HG03135 (cell line): ENCODE measurements around the gene B4GALNT2.
"Not testable (repeated sequence)": the region's sequence is repeated elsewhere in the genome, so short reads cannot be mapped to it uniquely, and the experiment has no call there.

Source experiments
- ATAC-seq: cut with Tn5 transposase; IDR thresholded peaks from one replicate; pipeline ENCODE4 v1.9.1; 2021; ENCODE audit warnings: mild to moderate bottlenecking, moderate library complexity; ENCODE audit not compliant: unreplicated experiment

The B4GALNT2 gene

GRCh38 chr17:49170711-49171110, 38.1 kb downstream of the B4GALNT2 start:
- not testable (repeated sequence) for ATAC-seq

GRCh38 chr17:49175978-49176377, 43.4 kb downstream of the B4GALNT2 start:
- not testable (repeated sequence) for ATAC-seq

DNA sequence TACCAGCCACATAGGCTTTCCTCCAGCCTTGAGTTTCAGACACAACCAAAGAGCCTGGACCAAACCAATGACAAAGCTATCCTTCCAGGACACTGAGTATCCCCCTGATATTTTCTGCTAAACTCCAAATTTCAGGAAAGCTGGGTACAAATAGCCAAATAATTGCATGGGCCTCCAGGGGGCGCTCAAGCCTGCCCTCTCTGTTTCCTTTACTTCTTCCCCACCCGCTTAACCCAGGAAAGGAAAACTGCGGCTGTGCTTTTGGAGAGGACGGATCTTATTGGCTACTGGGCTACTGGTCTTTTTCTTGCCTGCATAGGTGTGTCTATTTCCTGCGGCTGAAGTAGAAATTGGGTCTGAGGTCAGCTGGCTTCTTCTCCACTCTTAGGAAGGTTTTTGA, 47.7 kb downstream of the B4GALNT2 start:
- no peak for ATAC-seq

GRCh38 chr17:49180998-49181635, 48.5 kb downstream of the B4GALNT2 start:
- ATAC-seq, result no peak

DNA sequence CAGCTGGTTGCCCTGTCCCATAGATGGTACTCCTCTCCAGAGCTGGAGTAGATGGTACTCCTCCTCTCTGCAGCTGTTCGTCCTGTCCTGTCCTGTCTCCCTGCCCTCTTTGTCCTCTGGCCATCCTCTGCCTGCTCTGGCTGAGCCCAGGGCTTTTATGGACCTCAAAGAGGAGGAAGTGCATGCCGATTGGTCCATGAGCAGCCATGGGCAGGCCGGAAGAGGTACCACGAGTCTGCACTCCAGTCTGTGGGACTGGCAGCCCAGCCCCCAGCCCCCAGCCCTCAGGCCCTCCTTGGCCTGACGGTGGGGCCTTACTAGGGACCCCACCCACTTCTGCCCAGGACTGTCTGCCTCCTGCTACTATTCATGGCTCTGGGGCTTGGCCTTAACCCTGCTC, 50.8 kb downstream of the B4GALNT2 start:
- no peak for ATAC-seq

DNA sequence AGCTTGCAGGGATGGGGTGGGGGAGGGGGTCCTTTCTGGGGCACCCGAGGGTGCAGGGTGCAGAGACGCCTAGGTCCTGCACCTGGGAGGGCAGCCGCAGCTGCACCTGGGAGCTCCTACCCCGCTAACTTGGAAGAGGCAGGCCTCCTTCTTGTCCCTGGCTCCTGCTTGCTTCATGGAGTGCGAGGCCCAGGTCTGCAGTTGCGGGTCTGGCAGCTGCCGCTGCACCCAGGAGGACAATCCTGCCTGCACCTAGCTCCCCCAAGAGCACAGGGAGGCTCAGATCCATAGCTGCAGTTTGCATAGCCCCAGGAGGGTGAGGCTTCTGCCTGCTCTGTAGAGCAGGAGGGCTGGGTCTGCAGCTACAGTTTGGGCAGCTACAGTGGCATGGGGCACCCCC, 51.2 kb downstream of the B4GALNT2 start:
- ATAC-seq, result no peak

DNA sequence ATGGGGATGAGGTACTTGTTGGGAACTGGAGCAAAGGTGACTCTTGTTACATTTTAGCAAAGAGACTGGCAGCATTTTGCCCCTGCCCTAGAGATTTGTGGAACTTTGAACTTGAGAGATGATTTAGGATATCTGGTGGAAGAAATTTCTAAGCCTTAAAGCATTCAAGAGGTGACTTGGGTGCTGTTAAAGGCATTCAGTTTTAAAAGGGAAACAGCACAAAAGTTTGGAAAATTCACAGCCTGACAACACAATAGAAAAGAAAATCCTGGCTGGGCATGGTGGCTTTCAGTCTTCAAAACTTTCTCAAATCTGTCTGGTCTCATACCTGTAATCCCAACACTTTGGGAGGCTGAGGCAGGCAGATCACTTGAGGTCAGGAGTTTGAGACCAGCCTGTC, 52.0 kb downstream of the B4GALNT2 start:
- ATAC-seq, result not testable (repeated sequence)

GRCh38 chr17:49185381-49185780, 52.8 kb downstream of the B4GALNT2 start:
- ATAC-seq, result not testable (repeated sequence)

DNA sequence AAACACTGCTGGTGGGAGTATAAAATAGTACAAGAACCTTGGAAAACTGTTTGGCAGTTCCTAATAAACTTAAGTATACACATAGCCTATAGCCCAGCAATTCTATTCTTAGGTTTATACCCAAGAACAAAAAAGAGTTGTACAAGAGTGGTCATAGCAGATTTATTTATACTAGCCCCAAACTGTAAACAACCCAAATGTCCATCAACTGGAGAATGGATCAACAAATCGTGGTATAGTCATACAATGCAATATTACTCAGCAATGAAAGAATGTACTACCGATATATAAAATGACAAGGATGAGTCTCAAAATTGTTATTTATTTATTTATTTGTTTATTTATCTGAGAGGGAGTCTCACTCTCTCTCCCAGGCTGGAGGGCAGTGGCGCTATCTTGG, 54.7 kb downstream of the B4GALNT2 start:
- no peak for ATAC-seq

DNA sequence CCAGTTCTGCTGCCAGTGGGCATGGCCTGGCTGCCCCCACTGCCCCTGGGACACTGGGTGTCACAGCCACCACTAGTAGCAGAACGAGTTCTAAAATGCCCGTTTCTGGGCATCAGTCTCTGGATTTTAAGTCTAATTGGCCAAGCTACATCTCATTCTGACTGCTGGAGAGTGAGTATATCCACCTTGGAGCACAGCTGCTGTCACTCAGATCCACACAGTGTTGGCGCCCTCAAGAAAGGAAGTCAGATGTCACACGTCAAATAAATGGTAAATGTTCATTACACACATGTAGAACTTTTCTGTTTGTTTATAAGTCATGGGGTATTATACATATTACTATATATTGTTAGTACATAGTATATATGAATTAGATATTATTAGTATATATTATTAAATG, 58.4 kb downstream of the B4GALNT2 start:
- no peak for ATAC-seq

DNA sequence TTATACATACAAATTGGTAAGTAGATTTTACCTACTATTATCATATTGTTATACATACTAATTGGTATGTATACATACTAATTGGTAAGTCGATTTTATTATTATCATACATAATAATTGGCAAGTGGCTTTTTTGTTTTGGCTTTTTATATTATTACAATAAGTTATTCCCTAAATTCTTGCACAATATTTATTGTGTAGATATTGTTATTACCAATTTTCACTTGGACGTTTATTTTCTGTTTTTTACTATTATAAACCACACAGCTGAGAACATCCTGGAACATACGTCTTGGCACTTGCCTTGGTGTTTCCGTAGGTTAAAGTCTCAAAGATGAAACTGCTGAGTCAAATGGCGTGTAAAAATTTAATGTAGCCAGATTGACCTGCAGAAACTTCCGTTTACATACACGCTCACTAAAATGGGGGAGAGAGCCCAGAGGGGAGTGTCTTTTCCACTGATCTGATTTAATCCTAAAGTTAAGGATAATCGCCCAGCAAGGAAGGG, 58.9 kb downstream of the B4GALNT2 start:
- ATAC-seq, result peak; percentile 9

DNA sequence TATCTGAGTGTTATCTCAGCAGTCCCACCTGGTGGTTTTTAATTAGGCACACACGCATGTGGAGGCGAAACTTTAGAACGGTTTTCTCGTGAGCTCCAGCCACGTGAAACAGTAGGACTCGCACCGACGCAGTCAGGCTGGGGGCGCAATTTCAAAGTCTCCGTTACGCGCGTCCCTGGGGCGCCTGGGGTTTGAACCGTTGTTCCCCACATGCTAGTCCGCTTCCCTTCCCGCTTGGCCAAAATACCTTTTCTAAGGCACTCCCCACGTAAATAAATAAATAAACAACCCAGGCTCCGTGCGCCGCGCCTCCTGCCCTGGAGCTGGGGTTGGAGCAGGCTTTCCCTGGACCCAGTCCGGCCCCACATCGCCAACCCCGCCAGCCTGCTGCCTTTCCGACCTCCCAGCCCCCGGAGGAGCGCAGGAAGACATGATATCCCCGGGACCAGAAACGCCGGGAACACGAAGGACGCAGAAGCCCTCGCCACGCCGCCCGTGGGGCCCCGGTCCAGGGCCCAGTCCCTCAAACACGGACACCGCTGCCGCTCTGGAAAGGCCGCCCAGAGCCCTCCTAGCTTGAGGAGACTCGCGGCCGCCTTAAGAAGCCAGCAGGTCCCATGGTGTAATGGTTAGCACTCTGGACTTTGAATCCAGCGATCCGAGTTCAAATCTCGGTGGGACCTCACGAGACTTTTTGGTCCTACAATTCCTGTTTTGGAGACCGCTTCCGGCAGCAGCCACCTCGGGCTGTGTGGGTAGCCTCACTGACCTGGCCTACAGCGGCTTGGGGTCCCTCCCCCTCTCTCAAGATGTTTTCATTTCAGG, 59.6 kb downstream of the B4GALNT2 start:
- peak; percentile 44 for ATAC-seq

- no peak for ATAC-seq
These were observed 61.1 kb downstream of the B4GALNT2 start for GRCh38 chr17:49193513-49194296.

DNA sequence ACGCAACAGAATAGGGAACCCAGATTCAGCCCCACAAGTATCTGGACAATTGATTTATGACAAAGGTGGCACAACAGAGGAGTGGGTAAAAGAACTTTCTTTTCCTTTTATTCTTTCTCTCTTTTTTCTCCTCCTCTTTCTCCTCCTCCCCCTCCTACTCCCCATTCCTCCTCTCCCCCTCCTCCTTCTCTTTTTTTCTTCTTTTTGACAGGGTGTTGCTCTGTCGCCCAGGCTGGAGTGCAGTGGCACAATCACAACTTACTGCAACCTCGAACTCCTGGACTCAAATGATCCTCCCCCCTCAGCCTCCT, 61.7 kb downstream of the B4GALNT2 start:
- ATAC-seq, result no peak

DNA sequence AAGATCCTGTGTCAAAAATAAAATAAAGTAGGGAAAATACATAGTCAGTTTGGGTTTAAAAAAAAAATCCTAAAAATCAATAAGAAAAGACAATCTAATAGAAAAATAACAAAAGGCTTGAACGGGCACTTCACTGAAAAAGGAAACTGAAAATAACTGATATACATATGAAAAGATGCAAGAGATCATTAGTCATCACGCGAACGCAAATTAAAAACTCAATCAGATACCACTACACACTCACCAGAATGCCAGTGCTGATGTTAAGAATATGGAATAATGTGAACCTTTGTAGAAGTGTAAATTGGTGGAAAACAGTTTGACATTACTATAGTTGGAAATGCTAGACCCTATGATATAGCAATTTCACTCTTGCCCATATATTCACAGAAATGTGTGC, 63.2 kb downstream of the B4GALNT2 start:
- ATAC-seq, result no peak

GRCh38 chr17:49196520-49196919, 64.0 kb downstream of the B4GALNT2 start:
- ATAC-seq, result no peak

DNA sequence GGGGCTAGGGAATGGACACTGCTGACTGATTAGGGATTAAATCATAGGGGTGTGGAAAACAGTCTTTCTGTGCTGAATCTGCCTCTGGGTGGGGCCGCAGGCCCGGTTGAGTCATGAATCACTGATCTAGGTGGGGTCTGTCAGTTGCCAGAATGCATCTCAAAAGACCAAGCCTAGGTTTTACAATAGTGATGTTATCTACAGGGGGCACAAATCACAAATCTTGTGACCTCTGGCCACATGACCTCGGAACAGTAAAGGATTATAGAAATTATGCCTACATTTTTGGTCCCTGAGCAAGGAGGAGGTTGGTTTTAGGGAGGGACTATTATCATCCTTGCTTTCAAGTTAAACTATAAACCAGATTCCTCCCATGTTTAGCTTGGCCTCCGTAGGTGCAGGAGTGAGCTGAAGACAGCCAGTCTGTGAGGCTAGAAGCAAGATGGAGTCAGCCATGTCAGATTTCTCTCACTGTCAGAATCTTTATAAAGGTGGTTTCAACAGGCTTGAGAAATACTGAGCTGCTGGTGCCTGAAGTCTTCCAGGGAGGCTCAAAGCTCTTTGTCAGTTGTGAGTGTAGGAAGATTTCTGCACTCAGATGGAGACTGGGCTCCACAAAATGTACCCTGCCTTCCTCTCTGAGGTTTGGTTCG, 64.9 kb downstream of the B4GALNT2 start:
- ATAC-seq, result no peak

DNA sequence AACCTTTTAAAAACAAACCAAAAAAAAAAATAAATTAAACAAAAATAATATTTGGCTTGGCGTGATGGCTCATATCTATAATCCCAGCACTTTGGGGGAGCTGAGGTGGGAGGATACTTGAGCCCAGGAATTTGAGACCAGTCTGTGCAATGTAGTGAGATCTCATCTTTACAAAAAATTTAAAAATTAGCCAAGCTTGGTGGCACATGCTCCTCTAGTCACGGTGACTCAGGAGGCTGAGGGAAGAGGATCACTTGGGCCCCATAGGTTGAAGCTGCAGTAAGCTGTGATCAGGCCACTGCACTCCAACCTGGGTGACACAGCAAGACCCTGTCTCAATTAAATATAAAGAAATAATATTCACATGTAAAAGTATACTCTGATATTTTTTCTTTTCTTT, 65.6 kb downstream of the B4GALNT2 start:
- ATAC-seq, result no peak

GRCh38 chr17:49200423-49201083, 68.0 kb downstream of the B4GALNT2 start:
- ATAC-seq, result no peak

- no peak for ATAC-seq
These were observed 68.9 kb downstream of the B4GALNT2 start for GRCh38 chr17:49201481-49201927.
